ENCODE data around the gene CPVL.

Gene CPVL

GRCh38 chr7:29189743-29190201 lies 43.4 kb upstream of the CPVL start:
- H3K4me3 ChIP-seq (ENCODE audit: low read length), result no peak overlapping the region
- no peaks in the 10 kb centered on the region for H3K9me3 ChIP-seq (ENCODE audit: insufficient read depth, low read length)
- H3K9ac ChIP-seq (ENCODE audit: low read length), result no peak overlapping the region
- H3K27ac ChIP-seq (ENCODE audit: low read length), result no peak overlapping the region
- no peaks in the 10 kb centered on the region for H3K4me1 ChIP-seq (ENCODE audit: low read length)
- TF ChIP-seq CTCF (IDR thresholded peaks at IDR 0.05; ENCODE audit: low read depth, low read length) (peak; percentile 69), EZH2phosphoT487 (IDR thresholded peaks at IDR 0.05; ENCODE audit: low read depth) (no peak)
- peaks cover 16% of the 10 kb centered on the region for H3K27me3 ChIP-seq (ENCODE audit: low read depth, low read length)
- H4K20me1 ChIP-seq (ENCODE audit: insufficient read depth, low read length), result no peaks in the 10 kb centered on the region
- no peaks in the 10 kb centered on the region for H3K36me3 ChIP-seq (replicated peaks; ENCODE audit: low read depth, low read length)
- no peak overlapping the region for H2AFZ ChIP-seq (ENCODE audit: low read depth, low read length)
- H3K79me2 ChIP-seq (ENCODE audit: low read length), result no peaks in the 10 kb centered on the region
- peak overlapping the region; percentile 20 for H3K4me2 ChIP-seq (ENCODE audit: low read length)

GRCh38 chr7:29185613-29186012 lies 39.3 kb upstream of the CPVL start:
- Histone ChIP-seq H3K4me3 (ENCODE audit: low read length) (no peak overlapping the region), H3K27me3 (ENCODE audit: low read depth, low read length) (no peaks in the 10 kb centered on the region), H2AFZ (ENCODE audit: low read depth, low read length) (no peak overlapping the region), H3K36me3 (replicated peaks; ENCODE audit: low read depth, low read length) (no peaks in the 10 kb centered on the region), H3K9me3 (ENCODE audit: insufficient read depth, low read length) (no peaks in the 10 kb centered on the region), H3K4me2 (ENCODE audit: low read length) (no peak overlapping the region), H3K9ac (ENCODE audit: low read length) (no peak overlapping the region), H3K4me1 (ENCODE audit: low read length) (no peaks in the 10 kb centered on the region), H4K20me1 (ENCODE audit: insufficient read depth, low read length) (no peaks in the 10 kb centered on the region), H3K79me2 (ENCODE audit: low read length) (no peaks in the 10 kb centered on the region), H3K27ac (ENCODE audit: low read length) (no peak overlapping the region)
- TF ChIP-seq EZH2phosphoT487 (IDR thresholded peaks at IDR 0.05; ENCODE audit: low read depth), result no peak
- TF ChIP-seq CTCF (IDR thresholded peaks at IDR 0.05; ENCODE audit: low read depth, low read length), result no peak

- Histone ChIP-seq H3K9me3 (ENCODE audit: insufficient read depth, low read length) (no peaks in the 10 kb centered on the region), H4K20me1 (ENCODE audit: insufficient read depth, low read length) (no peaks in the 10 kb centered on the region), H3K9ac (ENCODE audit: low read length) (no peak overlapping the region), H3K27me3 (ENCODE audit: low read depth, low read length) (no peaks in the 10 kb centered on the region), H3K4me3 (ENCODE audit: low read length) (no peak overlapping the region), H3K4me2 (ENCODE audit: low read length) (no peak overlapping the region), H3K36me3 (replicated peaks; ENCODE audit: low read depth, low read length) (no peaks in the 10 kb centered on the region), H2AFZ (ENCODE audit: low read depth, low read length) (no peak overlapping the region), H3K79me2 (ENCODE audit: low read length) (no peaks in the 10 kb centered on the region), H3K4me1 (ENCODE audit: low read length) (no peaks in the 10 kb centered on the region), H3K27ac (ENCODE audit: low read length) (no peak overlapping the region)
- TF ChIP-seq CTCF (IDR thresholded peaks at IDR 0.05; ENCODE audit: low read depth, low read length) (no peak), EZH2phosphoT487 (IDR thresholded peaks at IDR 0.05; ENCODE audit: low read depth) (no peak)
Observed at GRCh38 chr7:29184599-29184998, 38.3 kb upstream of the CPVL start.

- H3K9ac ChIP-seq (ENCODE audit: low read length), result no peak overlapping the region
- TF ChIP-seq CTCF (IDR thresholded peaks at IDR 0.05; ENCODE audit: low read depth, low read length) (no peak), EZH2phosphoT487 (IDR thresholded peaks at IDR 0.05; ENCODE audit: low read depth) (no peak)
- H3K9me3 ChIP-seq (ENCODE audit: insufficient read depth, low read length), result no peaks in the 10 kb centered on the region
- H3K79me2 ChIP-seq (ENCODE audit: low read length), result no peaks in the 10 kb centered on the region
- no peaks in the 10 kb centered on the region for H3K27me3 ChIP-seq (ENCODE audit: low read depth, low read length)
- H3K4me1 ChIP-seq (ENCODE audit: low read length), result no peaks in the 10 kb centered on the region
- H3K4me3 ChIP-seq (ENCODE audit: low read length), result no peak overlapping the region
- H3K4me2 ChIP-seq (ENCODE audit: low read length), result no peak overlapping the region
- no peaks in the 10 kb centered on the region for H3K36me3 ChIP-seq (replicated peaks; ENCODE audit: low read depth, low read length)
- no peak overlapping the region for H3K27ac ChIP-seq (ENCODE audit: low read length)
- no peak overlapping the region for H2AFZ ChIP-seq (ENCODE audit: low read depth, low read length)
- H4K20me1 ChIP-seq (ENCODE audit: insufficient read depth, low read length), result no peaks in the 10 kb centered on the region
Observed at GRCh38 chr7:29179115-29179514, 32.8 kb upstream of the CPVL start.

Measured in OCI-LY3 (cell line).